ENCODE results near the gene RAP2A. TPM values are rescaled to one million over a fixed set of nuclear protein-coding genes. Genes with fewer than 3 reads are reported as not detected.

Gene RAP2A
- total RNA-seq, result 37.6 and 58.6 TPM in 2 replicates

DNA sequence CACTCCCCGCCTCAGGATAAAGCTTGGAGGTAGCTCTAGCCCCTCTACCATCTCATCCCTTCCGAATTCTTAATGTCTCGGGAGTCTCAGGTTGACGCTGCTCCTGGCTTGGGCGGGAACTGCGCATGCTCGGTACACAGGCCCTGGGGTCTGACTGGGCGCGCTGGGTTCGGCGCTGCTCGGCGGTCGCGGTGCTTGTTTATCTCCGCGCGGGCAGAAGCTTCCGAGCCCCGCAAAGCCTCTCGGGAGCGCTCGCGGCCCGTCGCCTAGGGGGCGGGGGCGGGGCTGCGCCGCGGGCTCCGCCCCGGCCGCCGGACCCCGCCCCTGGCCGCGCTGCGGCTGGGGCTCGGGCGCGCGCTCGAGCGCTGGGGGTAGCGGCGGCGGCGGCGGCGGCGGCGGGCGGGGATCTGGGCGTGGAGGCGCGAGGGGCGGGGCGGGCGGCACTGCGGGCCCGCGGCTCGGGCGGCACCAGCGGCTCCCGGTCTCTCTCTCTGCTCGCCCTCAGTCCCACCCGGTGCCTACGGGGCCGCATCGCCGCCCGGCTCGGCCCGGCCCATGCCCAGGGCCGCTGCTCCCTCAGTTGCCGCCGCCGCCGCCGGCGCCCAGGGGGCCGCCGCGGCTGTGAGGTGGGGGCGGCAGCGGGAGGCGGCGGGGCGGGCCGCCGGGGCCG lies at the start of gene RAP2A:
RAP2A (plus strand) TSS at position 443 of the 670 bp plus-strand sequence. CDS start 302 bp downstream, outside the sequence.

Small RNA genes lying within 50 kb of the gene (small RNA-seq; reads per million reads assigned to genes)
- gene AL442067.1, result not detected

Other genes with a start within 250 kb of the RAP2A start
- gene MBNL2, start 211.8 kb upstream of the RAP2A start, total RNA-seq, result 124 and 148 TPM in 2 replicates